GM12878 (cell line): ENCODE results near the gene FAAP100. TPM values are rescaled to one million over a fixed set of nuclear protein-coding genes. Genes with fewer than 3 reads are reported as not detected.

Experiments
- ATAC-seq: fragments of 200-7000 bp; cut with Tn5 transposase; 3 replicates; pipeline ENCODE4 v1.9.1; 2020; ENCODE audit warnings: mild to moderate bottlenecking, moderate library complexity
- BruUV-seq: library from RNA; stranded (reverse); fragments of 400-500 nt; replicated peaks from 2 replicates; lab custom pipeline; 2021; lab: Mats Ljungman, UMichigan
- CTCF ChIA-PET: fragments of 300-600 bp; sonication (Branson Sonifier 250); formaldehyde crosslinking; extraction: SDS; loops from one replicate; lab custom pipeline; 2021; ENCODE audit warnings: inconsistent platforms; lab: Yijun Ruan, JAX
- POLR2A ChIA-PET: fragments of 350-600 bp; formaldehyde crosslinking; extraction: SDS; loops from one replicate; lab custom pipeline; 2021; ENCODE audit warnings: inconsistent platforms; lab: Charles Lee
- RAD21 ChIA-PET: fragments of 300-600 bp; sonication (Branson Sonifier 250); formaldehyde crosslinking; loops from one replicate; lab custom pipeline; 2023; ENCODE audit warnings: antibody characterized with exemption; ENCODE audit not compliant: unreplicated experiment; lab: Charles Lee
- SMC1A ChIA-PET: fragments of 300-600 bp; sonication (Branson Sonifier 250); formaldehyde crosslinking; loops from one replicate; lab custom pipeline; 2023; ENCODE audit not compliant: unreplicated experiment, uncharacterized antibody; lab: Charles Lee
- DNase-seq: peaks from one replicate; pipeline ENCODE4 v3.0.0-alpha.2; 2011; ENCODE audit warnings: low read depth, low spot score
- FAIRE-seq: peaks from 3 replicates; lab custom pipeline; 2011; peaks lifted over from hg19 to GRCh38; lab: Jason Lieb, UNC
- H2AFZ ChIP-seq: 2 replicates; pipeline ENCODE4 v1.6.0; 2011; ENCODE audit warnings: low read depth, low read length, control low read depth; ENCODE audit not compliant: control insufficient read depth
- H3K27ac ChIP-seq: 2 replicates; pipeline ENCODE4 v1.5.1; 2011; ENCODE audit warnings: control low read depth; ENCODE audit not compliant: control insufficient read depth, insufficient read depth
- H3K27me3 ChIP-seq, 2 experiments: replicated peaks in 1 of 2; 2 replicates each; pipeline versions ENCODE4 v1.6.0 to v1.6.1; 2011; ENCODE audit warnings: low read length in 1 of 2; ENCODE audit not compliant: control insufficient read depth in 2 of 2, insufficient read depth in 2 of 2
- H3K36me3 ChIP-seq, 2 experiments: 2 replicates each; pipeline ENCODE4 v1.5.1; 2011; ENCODE audit warnings: low read length in 1 of 2; ENCODE audit not compliant: control insufficient read depth in 2 of 2, insufficient read depth in 2 of 2
- H3K4me1 ChIP-seq: 2 replicates; pipeline ENCODE4 v1.6.1; 2011; ENCODE audit warnings: mild to moderate bottlenecking, low read length, moderate library complexity, mixed read lengths; ENCODE audit not compliant: control insufficient read depth, insufficient read depth
- H3K4me2 ChIP-seq: 2 replicates; pipeline ENCODE4 v1.6.0; 2011; ENCODE audit warnings: control low read depth; ENCODE audit not compliant: control insufficient read depth, insufficient read depth
- H3K4me3 ChIP-seq: fragments of 200-600 bp; sonication (generic); 2 replicates; pipeline ENCODE4 v1.5.1; 2016
- H3K79me2 ChIP-seq: 2 replicates; pipeline ENCODE4 v1.6.0; 2011; ENCODE audit warnings: low read length; ENCODE audit not compliant: control insufficient read depth, insufficient read depth
- H3K9ac ChIP-seq: 2 replicates; pipeline ENCODE4 v1.8.0; 2011; ENCODE audit warnings: low read length, control low read depth, mixed read lengths; ENCODE audit not compliant: control insufficient read depth, insufficient read depth
- H3K9me3 ChIP-seq: replicated peaks from 3 replicates; pipeline ENCODE4 v1.5.1; 2011; ENCODE audit warnings: mild to moderate bottlenecking, low read length; ENCODE audit not compliant: control insufficient read depth, insufficient read depth
- H4K20me1 ChIP-seq: 2 replicates; pipeline ENCODE4 v1.6.0; 2011; ENCODE audit not compliant: control insufficient read depth, insufficient read depth
- BHLHE40 ChIP-seq, 2 experiments: fragments of 450-650 bp in 1 of 2; IDR thresholded peaks; 2 replicates each; pipeline ENCODE4 v1.6.1; 2011 to 2017; ENCODE audit warnings: low read depth in 2 of 2, borderline replicate concordance in 1 of 2, improper control_type of control experiment in 1 of 2, low read length in 1 of 2, mild to moderate bottlenecking in 1 of 2
- CEBPB ChIP-seq, 2 experiments: fragments of 150-350 bp in 1 of 2; IDR thresholded peaks; 2 replicates each; pipeline ENCODE4 v1.6.1; 2012 to 2014; ENCODE audit warnings: low read depth in 2 of 2, low read length in 2 of 2, borderline replicate concordance in 1 of 2, inconsistent platforms in 1 of 2
- JUNB ChIP-seq: IDR thresholded peaks from 2 replicates; pipeline ENCODE4 v1.6.1; 2016; ENCODE audit warnings: antibody characterized with exemption, mild to moderate bottlenecking
- MEF2B ChIP-seq: fragments of 450-650 bp; IDR thresholded peaks from 2 replicates; pipeline ENCODE4 v1.6.1; 2018; ENCODE audit warnings: mild to moderate bottlenecking, moderate library complexity; ENCODE audit not compliant: partially characterized antibody, poor library complexity, severe bottlenecking
- NRF1 ChIP-seq: conservative IDR thresholded peaks from 2 replicates; pipeline ENCODE4 v1.6.1; 2011; ENCODE audit warnings: mild to moderate bottlenecking, low read depth, low read length, improper control_type of control experiment
- PML ChIP-seq: IDR thresholded peaks from 2 replicates; pipeline ENCODE4 v1.6.1; 2012; ENCODE audit warnings: low read length, inconsistent platforms
- SRF ChIP-seq, 2 experiments: IDR thresholded peaks; 2 replicates each; pipeline ENCODE4 v1.6.1; 2011; ENCODE audit warnings: low read depth in 2 of 2, low read length in 2 of 2, mild to moderate bottlenecking in 1 of 2, moderate library complexity in 1 of 2
- STAT1 ChIP-seq: fragments of 450-650 bp; conservative IDR thresholded peaks from 2 replicates; pipeline ENCODE4 v1.6.1; 2014; ENCODE audit warnings: antibody characterized with exemption, mild to moderate bottlenecking
- SUZ12 ChIP-seq: fragments of 200-600 bp; sonication (generic); IDR thresholded peaks from one replicate; pipeline ENCODE4 v1.6.1; 2018; ENCODE audit warnings: antibody characterized with exemption, mild to moderate bottlenecking; ENCODE audit not compliant: unreplicated experiment
- TAF1 ChIP-seq: IDR thresholded peaks from 2 replicates; pipeline ENCODE4 v1.6.1; 2011; ENCODE audit warnings: mild to moderate bottlenecking, low read depth, low read length, borderline replicate concordance
- ZNF622 ChIP-seq: fragments of 450-650 bp; IDR thresholded peaks from 2 replicates; pipeline ENCODE4 v1.6.1; 2017; ENCODE audit warnings: mild to moderate bottlenecking, inconsistent platforms
- WGBS: methylation state at CpG from one replicate; pipeline ENCODE4 v1.1.6; 2016; ENCODE audit warnings: low lambda C conversion rate; ENCODE audit not compliant: insufficient replicate concordance, insufficient coverage; ENCODE audit errors: missing lambda C conversion rate; 5-methylcytosine and 5-hydroxymethylcytosine counted together
- in situ Hi-C: fragments of 300-500 bp; cut with MboI; formaldehyde crosslinking; loops from 9 replicates; pipeline ENCODE4 v1.14.3; 2018; ENCODE audit warnings: mixed read lengths
- intact Hi-C: fragments of 100-400 bp; cut with micrococcal nuclease; formaldehyde crosslinking; loops from one replicate; pipeline ENCODE4 v1.14.2; 2022; ENCODE audit not compliant: unreplicated experiment
- polyA plus RNA-seq, 11 experiments: library from polyadenylated mRNA; depleted of rRNA in 4 of 11; unstranded in 6 of 11; stranded (reverse) in 5 of 11; fragments of >200 nt; fragmentation: Nextera tagmentation in 4 of 11; fragmentation: Illumina TruSeq in 1 of 11; extraction: Ambion mirVana in 4 of 11; extraction: Trizol in 1 of 11; gene quantifications; 1 replicate in 1 of 11; 2 replicates in 10 of 11; pipeline versions ENCODE4 v1.2.1 to v1.2.3, GENCODE V29; 2011 to 2016; ENCODE audit warnings: inconsistent platforms in 2 of 11, missing spikeins in 2 of 11, low read depth in 1 of 11
- total RNA-seq, 4 experiments: library from RNA; depleted of rRNA in 3 of 4; stranded (reverse); fragments of >200 nt in 3 of 4; fragmentation: Illumina TruSeq in 1 of 4; extraction: Trizol in 1 of 4; gene quantifications; 2 replicates each; pipeline versions ENCODE4 v1.2.1 to v1.2.3, GENCODE V29; 2013 to 2021
- TF ChIP-seq, protein P1 (sequence below): fragments of 450-650 bp; IDR thresholded peaks from 2 replicates; pipeline ENCODE4 v1.6.1; 2014; ENCODE audit warnings: mild to moderate bottlenecking
- TF ChIP-seq, protein P2 (sequence below): fragments of 450-650 bp; IDR thresholded peaks from 2 replicates; pipeline ENCODE4 v1.6.1; 2018; ENCODE audit warnings: mild to moderate bottlenecking, low read depth, moderate library complexity; ENCODE audit not compliant: partially characterized antibody
- TF ChIP-seq, protein P3 (sequence below): fragments of 450-650 bp; formaldehyde crosslinking; IDR thresholded peaks from 2 replicates; pipeline ENCODE4 v1.5.0; 2022; ENCODE audit warnings: mild to moderate bottlenecking, missing genetic modification characterization
- TF ChIP-seq, protein P4 (sequence below): fragments of 450-650 bp; IDR thresholded peaks from 2 replicates; pipeline ENCODE4 v1.6.1; 2017; ENCODE audit warnings: mild to moderate bottlenecking

FAAP100 gene
- total and polyA plus RNA-seq, 10 of the 15 experiments (the other 5 are each of a cell fraction or from before 2014, with no cell fraction given), result 0.11 to 46.2 (median 17.1) TPM

DNA sequence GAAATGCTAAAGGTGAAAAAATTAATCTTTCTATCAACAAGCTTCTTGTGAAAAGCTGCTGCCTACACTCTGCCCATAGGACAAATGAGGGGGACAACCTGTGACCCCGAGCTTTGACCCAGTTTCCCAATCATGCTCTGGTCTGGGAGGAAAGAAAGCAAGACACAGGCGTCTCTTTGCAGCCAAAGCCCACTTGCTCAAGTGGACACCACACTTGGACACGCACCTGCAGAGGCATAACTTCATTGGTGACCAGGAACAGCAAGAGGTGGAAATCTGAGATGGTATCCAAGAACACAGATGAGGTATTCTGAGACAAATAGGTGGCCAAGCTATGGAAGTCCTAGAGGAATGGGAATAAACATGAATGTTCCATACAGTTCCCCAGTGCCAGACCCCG, 15.0 kb upstream of the FAAP100 start:
- TF ChIP-seq, protein P1, sequence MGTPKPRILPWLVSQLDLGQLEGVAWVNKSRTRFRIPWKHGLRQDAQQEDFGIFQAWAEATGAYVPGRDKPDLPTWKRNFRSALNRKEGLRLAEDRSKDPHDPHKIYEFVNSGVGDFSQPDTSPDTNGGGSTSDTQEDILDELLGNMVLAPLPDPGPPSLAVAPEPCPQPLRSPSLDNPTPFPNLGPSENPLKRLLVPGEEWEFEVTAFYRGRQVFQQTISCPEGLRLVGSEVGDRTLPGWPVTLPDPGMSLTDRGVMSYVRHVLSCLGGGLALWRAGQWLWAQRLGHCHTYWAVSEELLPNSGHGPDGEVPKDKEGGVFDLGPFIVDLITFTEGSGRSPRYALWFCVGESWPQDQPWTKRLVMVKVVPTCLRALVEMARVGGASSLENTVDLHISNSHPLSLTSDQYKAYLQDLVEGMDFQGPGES, result no peak
- TF ChIP-seq, protein P2, sequence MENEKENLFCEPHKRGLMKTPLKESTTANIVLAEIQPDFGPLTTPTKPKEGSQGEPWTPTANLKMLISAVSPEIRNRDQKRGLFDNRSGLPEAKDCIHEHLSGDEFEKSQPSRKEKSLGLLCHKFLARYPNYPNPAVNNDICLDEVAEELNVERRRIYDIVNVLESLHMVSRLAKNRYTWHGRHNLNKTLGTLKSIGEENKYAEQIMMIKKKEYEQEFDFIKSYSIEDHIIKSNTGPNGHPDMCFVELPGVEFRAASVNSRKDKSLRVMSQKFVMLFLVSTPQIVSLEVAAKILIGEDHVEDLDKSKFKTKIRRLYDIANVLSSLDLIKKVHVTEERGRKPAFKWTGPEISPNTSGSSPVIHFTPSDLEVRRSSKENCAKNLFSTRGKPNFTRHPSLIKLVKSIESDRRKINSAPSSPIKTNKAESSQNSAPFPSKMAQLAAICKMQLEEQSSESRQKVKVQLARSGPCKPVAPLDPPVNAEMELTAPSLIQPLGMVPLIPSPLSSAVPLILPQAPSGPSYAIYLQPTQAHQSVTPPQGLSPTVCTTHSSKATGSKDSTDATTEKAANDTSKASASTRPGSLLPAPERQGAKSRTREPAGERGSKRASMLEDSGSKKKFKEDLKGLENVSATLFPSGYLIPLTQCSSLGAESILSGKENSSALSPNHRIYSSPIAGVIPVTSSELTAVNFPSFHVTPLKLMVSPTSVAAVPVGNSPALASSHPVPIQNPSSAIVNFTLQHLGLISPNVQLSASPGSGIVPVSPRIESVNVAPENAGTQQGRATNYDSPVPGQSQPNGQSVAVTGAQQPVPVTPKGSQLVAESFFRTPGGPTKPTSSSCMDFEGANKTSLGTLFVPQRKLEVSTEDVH, result no peak
- TF ChIP-seq CEBPB (IDR thresholded peaks at IDR 0.05; ENCODE audit: borderline replicate concordance in 1 of 2, low read depth in 2 of 2, low read length in 2 of 2) (no peak), PML (no peak), SUZ12 (no peak), MEF2B (no peak), SRF (IDR thresholded peaks at IDR 0.05; ENCODE audit: low read depth in 2 of 2, low read length in 2 of 2) (no peak), ZNF622 (no peak), STAT1 (no peak), TAF1 (no peak), JUNB (no peak), BHLHE40 (IDR thresholded peaks at IDR 0.05; ENCODE audit: borderline replicate concordance in 1 of 2, low read depth in 2 of 2, low read length in 1 of 2) (no peak), NRF1 (no peak)
- TF ChIP-seq, protein P3, sequence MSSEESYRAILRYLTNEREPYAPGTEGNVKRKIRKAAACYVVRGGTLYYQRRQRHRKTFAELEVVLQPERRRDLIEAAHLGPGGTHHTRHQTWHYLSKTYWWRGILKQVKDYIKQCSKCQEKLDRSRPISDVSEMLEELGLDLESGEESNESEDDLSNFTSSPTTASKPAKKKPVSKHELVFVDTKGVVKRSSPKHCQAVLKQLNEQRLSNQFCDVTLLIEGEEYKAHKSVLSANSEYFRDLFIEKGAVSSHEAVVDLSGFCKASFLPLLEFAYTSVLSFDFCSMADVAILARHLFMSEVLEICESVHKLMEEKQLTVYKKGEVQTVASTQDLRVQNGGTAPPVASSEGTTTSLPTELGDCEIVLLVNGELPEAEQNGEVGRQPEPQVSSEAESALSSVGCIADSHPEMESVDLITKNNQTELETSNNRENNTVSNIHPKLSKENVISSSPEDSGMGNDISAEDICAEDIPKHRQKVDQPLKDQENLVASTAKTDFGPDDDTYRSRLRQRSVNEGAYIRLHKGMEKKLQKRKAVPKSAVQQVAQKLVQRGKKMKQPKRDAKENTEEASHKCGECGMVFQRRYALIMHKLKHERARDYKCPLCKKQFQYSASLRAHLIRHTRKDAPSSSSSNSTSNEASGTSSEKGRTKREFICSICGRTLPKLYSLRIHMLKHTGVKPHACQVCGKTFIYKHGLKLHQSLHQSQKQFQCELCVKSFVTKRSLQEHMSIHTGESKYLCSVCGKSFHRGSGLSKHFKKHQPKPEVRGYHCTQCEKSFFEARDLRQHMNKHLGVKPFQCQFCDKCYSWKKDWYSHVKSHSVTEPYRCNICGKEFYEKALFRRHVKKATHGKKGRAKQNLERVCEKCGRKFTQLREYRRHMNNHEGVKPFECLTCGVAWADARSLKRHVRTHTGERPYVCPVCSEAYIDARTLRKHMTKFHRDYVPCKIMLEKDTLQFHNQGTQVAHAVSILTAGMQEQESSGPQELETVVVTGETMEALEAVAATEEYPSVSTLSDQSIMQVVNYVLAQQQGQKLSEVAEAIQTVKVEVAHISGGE (CRISPR knock-in tag), result no peak
- TF ChIP-seq, protein P4, sequence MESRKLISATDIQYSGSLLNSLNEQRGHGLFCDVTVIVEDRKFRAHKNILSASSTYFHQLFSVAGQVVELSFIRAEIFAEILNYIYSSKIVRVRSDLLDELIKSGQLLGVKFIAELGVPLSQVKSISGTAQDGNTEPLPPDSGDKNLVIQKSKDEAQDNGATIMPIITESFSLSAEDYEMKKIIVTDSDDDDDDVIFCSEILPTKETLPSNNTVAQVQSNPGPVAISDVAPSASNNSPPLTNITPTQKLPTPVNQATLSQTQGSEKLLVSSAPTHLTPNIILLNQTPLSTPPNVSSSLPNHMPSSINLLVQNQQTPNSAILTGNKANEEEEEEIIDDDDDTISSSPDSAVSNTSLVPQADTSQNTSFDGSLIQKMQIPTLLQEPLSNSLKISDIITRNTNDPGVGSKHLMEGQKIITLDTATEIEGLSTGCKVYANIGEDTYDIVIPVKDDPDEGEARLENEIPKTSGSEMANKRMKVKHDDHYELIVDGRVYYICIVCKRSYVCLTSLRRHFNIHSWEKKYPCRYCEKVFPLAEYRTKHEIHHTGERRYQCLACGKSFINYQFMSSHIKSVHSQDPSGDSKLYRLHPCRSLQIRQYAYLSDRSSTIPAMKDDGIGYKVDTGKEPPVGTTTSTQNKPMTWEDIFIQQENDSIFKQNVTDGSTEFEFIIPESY, result no peak
- Histone ChIP-seq H3K36me3 (peaks cover 43 to 54% of the 10 kb centered on the region in 2 experiments), H3K9ac (no peak overlapping the region), H3K27ac (no peak overlapping the region), H2AFZ (no peak overlapping the region), H3K4me3 (no peak overlapping the region), H4K20me1 (no peaks in the 10 kb centered on the region), H3K27me3 (no peaks in the 10 kb centered on the region), H3K79me2 (no peaks in the 10 kb centered on the region), H3K4me1 (peaks cover 3% of the 10 kb centered on the region; the same call in 1 of the 2 replicates), H3K9me3 (no peaks in the 10 kb centered on the region), H3K4me2 (no peak overlapping the region)
- ChIA-PET SMC1A (interaction anchor here (0.5 to 1.0 kb wide), 2 partner anchors 72 to 89 kb away, joined by 3 to 5 read pairs; no protein-coding TSS in a partner anchor), RAD21 (no interaction called here), POLR2A (interaction anchor here (0.6 kb wide), 1 partner anchor 348 kb away, joined by 3 read pairs; no protein-coding TSS in a partner anchor), CTCF (interaction anchor here (0.6 kb wide), 1 partner anchor 33 kb away, joined by 3 read pairs; no protein-coding TSS in a partner anchor)
- DNase-seq (no peak), ATAC-seq (no peak), FAIRE-seq (no peak)
- no TSS peak for BruUV-seq
- in situ Hi-C loops, result no loop called here
- WGBS, result 77% methylated on average over 4 of the region's 4 CpGs
- intact Hi-C loops, result no loop called here
